ENCODE results near the gene ANKMY1.

ANKMY1 gene

GRCh38 chr2:240459401-240460252, 98.2 kb downstream of the ANKMY1 start:
- no peak for DNase-seq (ENCODE audit: low read depth)

- no peak for DNase-seq (ENCODE audit: low read depth)
These were observed 98.8 kb downstream of the ANKMY1 start for GRCh38 chr2:240458900-240459391.

GRCh38 chr2:240458044-240458899, 99.5 kb downstream of the ANKMY1 start:
- no peak for DNase-seq (ENCODE audit: low read depth)

DNA sequence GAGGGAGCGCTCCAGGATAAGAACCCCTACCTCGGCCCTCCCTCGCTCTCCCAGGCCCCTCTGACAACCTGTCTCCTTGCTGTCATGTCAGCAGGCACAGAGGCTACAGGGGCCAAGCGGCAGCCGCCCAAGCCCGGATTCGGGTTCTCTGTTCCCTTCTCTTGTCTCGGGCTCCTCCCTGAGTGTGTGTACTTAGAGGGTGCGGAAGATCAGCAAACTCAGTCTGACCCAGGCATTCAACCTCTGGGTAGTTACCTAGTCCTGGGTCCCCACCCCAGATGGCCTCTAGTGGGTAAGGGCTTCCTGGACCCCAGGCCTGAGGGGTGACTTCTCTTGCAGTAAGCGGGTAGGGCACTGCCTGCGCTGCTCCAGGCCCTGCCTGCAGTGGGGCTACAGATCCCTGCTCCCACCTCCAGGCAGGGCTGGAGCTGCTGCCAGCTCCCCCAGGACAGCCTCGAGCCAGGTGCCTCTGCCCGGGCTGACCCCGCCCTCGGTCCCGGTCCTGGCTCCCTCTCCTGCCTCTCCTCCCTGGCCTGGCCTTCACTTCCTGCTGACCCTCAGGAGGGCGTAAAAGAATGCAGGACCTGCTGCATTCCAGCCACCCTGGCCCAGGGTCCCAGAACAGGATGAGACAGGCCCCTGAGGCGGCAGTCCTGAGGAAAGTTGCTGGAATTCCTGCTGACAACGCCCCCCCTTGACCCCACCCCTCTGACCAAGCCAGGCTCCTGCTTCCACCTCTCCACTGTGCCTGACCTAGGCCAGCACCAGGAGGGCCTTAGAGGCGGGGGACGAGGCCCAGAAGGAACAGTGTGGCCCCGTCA, 100.4 kb downstream of the ANKMY1 start:
- DNase-seq (ENCODE audit: low read depth), result no peak

DNA sequence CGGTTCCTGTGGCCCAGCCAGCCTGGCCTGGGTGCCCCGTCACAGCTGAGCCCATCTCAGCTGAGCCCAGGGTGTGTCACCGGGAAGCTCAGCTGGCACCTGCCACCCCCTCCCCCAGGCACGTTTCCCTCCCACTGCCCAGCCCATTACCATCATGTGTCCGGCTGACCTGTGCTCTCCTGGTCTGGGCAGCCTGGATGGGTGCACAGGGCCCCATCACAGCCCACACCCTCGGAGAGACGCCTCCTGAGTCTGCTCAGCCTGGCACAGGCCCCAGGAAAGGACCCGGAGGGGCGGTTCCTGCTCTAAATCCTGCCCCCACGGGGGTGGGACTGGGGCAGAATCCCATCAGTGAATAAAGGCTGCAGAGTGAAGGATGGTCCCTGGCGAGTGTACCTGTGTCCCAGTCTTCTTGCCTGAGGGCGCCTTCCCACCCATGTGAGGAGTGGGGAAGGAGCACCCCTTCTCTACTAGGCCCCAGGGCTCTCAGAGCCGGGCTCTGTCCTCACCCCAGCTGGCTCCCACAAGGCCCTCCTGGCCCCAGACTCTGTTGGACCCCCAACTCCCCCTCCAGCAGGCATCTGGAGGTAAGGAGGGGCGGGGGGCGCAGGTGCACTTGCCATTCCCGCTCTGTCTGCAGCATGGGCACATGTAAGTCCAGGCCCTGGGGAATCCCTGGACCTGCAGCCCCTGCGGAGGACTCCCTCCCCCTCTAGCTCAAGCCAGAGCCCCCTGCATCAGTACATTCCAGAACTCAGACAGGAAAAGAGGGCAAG, 101.2 kb downstream of the ANKMY1 start:
- DNase-seq (ENCODE audit: low read depth), result no peak

DNA sequence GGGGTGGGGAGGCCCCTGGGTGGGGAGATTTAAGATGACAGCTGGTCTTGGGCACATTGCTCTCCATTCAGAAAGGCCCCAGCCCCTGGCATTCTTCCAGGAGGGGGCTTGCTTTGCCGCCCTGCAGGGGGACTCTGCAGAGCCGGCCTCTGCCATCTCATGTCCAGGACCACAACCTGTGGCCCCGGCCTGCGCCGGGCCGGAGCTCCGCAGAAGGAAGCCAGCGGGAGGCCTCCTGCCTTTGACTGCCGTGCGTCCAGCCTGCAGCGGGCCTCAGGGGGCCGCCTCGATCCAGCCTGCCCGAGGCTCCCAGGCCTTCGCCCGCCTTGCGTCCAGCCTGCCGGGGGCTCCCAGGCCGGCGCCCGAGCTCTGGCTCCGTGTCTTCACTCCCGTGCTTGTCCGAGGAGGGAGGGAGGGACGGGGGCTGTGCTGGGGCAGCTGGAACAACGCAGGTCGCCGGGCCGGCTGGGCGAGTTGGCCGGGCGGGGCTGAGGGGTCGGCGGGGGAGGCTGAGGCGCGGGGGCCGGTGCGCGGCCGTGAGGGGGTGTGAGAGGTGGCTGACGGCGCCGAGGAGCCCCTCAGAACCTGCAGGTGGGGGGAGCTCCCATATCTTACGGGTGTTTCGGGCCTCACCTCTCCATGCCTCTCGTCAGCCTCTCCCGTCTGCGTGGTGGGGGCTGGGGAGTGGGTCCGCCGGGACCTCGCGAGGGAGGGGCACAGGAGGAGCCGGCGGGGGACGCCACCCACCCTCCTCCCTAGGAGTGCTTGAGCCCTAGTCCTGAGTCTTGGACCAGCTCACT, 101.9 kb downstream of the ANKMY1 start:
- no peak for DNase-seq (ENCODE audit: low read depth)

GRCh38 chr2:240455272-240455646, 102.5 kb downstream of the ANKMY1 start:
- DNase-seq (ENCODE audit: low read depth), result no peak

DNA sequence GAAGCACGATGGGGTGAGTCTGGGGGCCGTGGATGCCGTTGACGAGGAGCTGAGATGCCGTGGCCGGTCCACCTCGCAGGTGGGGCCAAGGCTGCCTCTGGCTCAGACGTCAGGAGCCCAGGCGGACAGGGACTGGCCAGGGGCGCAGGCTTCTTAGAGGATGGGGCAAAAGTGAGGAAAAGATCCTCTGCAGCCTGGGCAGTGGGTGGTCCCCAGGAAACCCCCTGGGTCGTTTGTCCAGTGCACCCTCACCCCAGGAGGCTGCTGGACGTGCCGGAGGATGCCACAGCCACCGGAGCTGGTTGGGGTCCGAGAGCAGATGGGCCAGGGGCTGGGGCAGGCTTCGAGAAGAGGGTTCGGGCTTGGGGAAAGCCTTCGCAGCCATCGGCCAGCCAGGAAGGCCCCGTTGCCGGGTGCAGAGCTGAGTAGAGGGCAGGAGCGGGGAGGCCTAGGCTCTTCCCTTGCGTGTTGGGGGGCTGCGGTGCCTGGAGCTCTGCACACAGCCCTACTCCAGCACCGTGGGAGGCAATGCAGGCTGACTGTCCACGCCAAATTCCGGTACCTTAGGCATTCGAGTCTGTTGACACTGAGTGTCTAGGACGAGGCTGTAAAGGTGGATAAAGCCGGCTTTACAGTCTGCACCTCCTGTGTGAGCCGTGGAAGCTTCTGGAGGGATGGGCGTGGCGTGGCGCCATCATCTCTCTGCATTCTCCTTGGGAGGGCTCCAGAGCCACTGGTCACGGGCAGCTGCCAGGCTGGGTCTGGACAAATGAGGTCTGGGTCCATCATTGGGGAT, 103.5 kb downstream of the ANKMY1 start:
- DNase-seq (ENCODE audit: low read depth), result no peak

- no peak for DNase-seq (ENCODE audit: low read depth)
These were observed 104.2 kb downstream of the ANKMY1 start for GRCh38 chr2:240453461-240454105.

GRCh38 chr2:240452462-240453256, 105.1 kb downstream of the ANKMY1 start:
- DNase-seq (ENCODE audit: low read depth), result no peak

DNA sequence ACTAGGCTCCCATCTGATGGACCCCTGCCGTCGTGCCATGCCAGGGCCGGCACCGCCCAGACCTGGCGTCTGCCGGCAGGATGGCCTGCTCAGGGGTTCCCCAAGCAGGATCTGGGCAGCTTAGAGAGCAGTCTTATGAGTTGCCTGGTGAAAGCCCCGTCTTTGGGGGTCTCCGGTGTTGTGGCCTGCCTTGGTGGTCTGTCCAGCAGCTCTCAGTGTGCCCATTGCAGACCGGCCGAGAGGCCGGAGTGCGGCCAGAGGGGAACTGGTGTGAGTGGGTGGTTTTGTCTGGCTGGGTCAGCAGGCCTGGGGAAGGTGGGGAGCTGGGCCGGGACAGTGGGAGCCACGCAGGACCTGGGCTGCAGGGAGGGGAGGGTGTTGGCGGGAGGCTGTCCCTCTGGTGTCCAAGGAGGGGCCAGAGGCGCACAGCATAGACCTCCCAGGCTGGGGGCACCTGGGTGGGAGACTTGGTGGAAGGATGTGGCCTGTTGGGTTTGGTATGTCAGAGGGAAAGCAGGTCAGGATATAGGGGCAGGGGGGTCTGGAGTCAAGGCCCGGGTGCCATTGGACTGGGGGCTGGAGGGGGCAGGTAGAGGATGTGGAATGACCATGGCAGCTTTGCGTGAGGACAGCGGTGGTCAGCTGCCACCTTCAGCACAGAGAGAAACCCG, 105.9 kb downstream of the ANKMY1 start:
- DNase-seq (ENCODE audit: low read depth), result no peak

DNA sequence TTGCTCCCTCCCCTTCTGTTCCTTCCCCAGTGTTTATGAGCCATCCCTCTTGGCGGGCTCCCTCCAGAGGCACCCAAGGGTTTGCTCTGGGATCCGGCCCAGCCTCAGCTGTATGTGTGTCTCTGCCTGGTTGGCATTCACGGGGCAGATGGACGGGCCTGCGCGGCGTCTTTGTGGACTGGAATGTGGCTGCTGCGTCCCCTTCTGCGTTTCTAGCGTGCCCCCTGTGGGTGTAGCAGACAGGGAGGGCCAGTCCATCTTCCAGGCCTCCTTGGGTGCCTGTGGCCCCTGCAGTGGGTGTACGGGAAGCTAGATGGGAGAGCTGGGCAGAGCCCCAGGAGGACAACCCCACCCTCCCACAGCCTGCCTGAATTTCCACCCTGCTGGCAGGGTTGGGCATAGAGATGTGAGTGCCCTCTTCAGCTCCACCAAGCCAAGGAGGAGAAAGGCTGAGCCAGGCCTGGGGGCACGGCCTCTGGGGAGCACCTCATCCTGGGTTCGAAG, 106.6 kb downstream of the ANKMY1 start:
- no peak for DNase-seq (ENCODE audit: low read depth)

- DNase-seq (ENCODE audit: low read depth), result no peak
These were observed 107.2 kb downstream of the ANKMY1 start for GRCh38 chr2:240450532-240451107.

GRCh38 chr2:240449764-240450531, 107.8 kb downstream of the ANKMY1 start:
- no peak for DNase-seq (ENCODE audit: low read depth)

DNA sequence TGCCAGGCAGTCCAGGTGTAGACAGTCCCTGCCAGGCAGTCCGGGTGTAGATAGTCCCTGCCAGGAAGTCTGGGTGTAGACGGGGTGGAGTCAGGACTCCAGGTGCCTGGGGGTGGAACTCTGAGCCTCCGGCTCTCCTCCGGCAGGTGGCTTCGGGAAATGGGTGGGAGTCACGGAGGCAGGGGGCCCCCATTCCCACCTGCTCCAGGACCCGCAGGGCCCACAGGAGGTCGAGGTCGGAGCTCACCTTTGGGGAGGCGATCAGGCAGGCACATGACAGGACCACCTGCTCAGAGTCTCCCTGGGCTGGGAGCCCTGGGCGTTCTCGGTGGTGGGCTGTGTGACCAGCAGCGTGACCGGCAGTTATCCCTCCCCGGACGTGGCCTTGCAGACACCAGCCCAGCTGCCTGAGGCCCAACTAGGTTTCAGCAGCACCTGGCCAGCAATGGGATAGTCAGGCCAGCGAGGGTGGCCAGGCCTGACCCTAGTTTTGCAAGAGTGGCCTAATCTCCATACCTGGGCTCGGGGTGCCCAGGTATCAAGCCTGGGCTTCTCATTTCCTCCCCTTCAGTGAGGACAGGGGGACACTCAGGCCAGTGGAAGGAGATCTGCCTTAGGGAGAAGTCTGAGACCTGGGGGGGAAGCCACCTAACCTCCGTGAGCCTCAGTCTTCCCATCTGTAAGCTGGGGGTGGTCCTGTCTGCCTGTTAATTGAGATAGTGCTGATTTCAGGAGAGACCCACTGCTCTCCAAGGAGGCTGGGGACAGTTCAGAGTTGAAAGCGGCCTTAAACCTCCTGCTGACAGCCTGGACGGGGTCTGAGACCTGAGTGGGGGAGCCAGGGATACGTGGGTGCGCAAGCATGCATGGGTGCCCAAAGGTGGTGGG, 109.2 kb downstream of the ANKMY1 start:
- DNase-seq (ENCODE audit: low read depth), result no peak
